GM23338 (cell line): ENCODE results near the gene CDK2. TPM values are rescaled to one million over a fixed set of nuclear protein-coding genes. Genes with fewer than 3 reads are reported as not detected.

Source experiments
- ATAC-seq: fragments of 200-7000 bp; cut with Tn5 transposase; 3 replicates; pipeline ENCODE4 v1.9.1; 2020
- DNase-seq: peaks from one replicate; pipeline ENCODE4 v3.0.0-alpha.2; 2015; ENCODE audit warnings: low spot score
- H2AFZ ChIP-seq: fragments of 200-600 bp; sonication (generic); 2 replicates; pipeline ENCODE4 v1.8.0; 2016; ENCODE audit warnings: antibody characterized with exemption, mild to moderate bottlenecking, moderate library complexity
- H3F3A ChIP-seq: fragments of 200-600 bp; sonication (generic); replicated peaks from 2 replicates; pipeline ENCODE4 v1.8.0; 2017; ENCODE audit warnings: antibody characterized with exemption, mixed run types, low read depth
- H3K27ac ChIP-seq: fragments of 200-600 bp; sonication (generic); 2 replicates; pipeline ENCODE4 v1.6.1; 2016; ENCODE audit warnings: low read depth
- H3K27me3 ChIP-seq: fragments of 200-600 bp; sonication (generic); 2 replicates; pipeline ENCODE4 v1.8.0; 2016; ENCODE audit warnings: mild to moderate bottlenecking, mixed run types, moderate library complexity; ENCODE audit not compliant: insufficient read depth
- H3K36me3 ChIP-seq: fragments of 200-600 bp; sonication (generic); 2 replicates; pipeline ENCODE4 v1.8.0; 2016; ENCODE audit warnings: mild to moderate bottlenecking; ENCODE audit not compliant: insufficient read depth
- H3K4me1 ChIP-seq: fragments of 200-600 bp; sonication (generic); 2 replicates; pipeline ENCODE4 v1.8.0; 2016; ENCODE audit warnings: mild to moderate bottlenecking, moderate library complexity; ENCODE audit not compliant: insufficient read depth
- H3K4me2 ChIP-seq: fragments of 200-600 bp; sonication (generic); 2 replicates; pipeline ENCODE4 v1.7.1; 2017; ENCODE audit warnings: mixed run types
- H3K4me3 ChIP-seq: fragments of 200-600 bp; sonication (generic); 2 replicates; pipeline ENCODE4 v1.6.1; 2016; ENCODE audit warnings: mixed run types
- H3K79me2 ChIP-seq: fragments of 200-600 bp; sonication (generic); replicated peaks from 2 replicates; pipeline ENCODE4 v1.8.0; 2017; ENCODE audit warnings: mild to moderate bottlenecking; ENCODE audit not compliant: insufficient read depth
- H3K9me2 ChIP-seq: fragments of 200-600 bp; sonication (generic); 2 replicates; pipeline ENCODE4 v1.8.0; 2017; ENCODE audit not compliant: insufficient read depth
- H4K20me1 ChIP-seq: fragments of 200-600 bp; sonication (generic); replicated peaks from 2 replicates; pipeline ENCODE4 v1.8.0; 2017; ENCODE audit warnings: mild to moderate bottlenecking; ENCODE audit not compliant: insufficient read depth
- H3K27ac Mint-ChIP-seq: 2 replicates; pipeline ENCODE4 v1.8.0; 2020; ENCODE audit warnings: inconsistent platforms, mild to moderate bottlenecking, moderate library complexity, mixed read lengths
- H3K27me3 Mint-ChIP-seq: 3 replicates; pipeline ENCODE4 v1.8.0; 2022; ENCODE audit warnings: low read depth, mild to moderate bottlenecking, moderate library complexity, mixed read lengths, inconsistent platforms; ENCODE audit not compliant: insufficient read depth, poor library complexity
- H3K36me3 Mint-ChIP-seq: 3 replicates; pipeline ENCODE4 v1.8.0; 2021; ENCODE audit warnings: low read depth, mild to moderate bottlenecking, inconsistent platforms, moderate library complexity, mixed read lengths
- H3K4me1 Mint-ChIP-seq: 3 replicates; pipeline ENCODE4 v1.8.0; 2020; ENCODE audit warnings: mild to moderate bottlenecking, inconsistent platforms, mixed read lengths
- H3K4me3 Mint-ChIP-seq: 3 replicates; pipeline ENCODE4 v1.8.0; 2021; ENCODE audit warnings: moderate library complexity, mild to moderate bottlenecking, inconsistent platforms, mixed read lengths
- H3K9me3 Mint-ChIP-seq: 3 replicates; pipeline ENCODE4 v1.8.0; 2020; ENCODE audit warnings: moderate library complexity, mild to moderate bottlenecking, inconsistent platforms, mixed read lengths
- CREB1 ChIP-seq: fragments of 250-450 bp; sonication (Bioruptor Pico); IDR thresholded peaks from 2 replicates; pipeline ENCODE4 v1.5.0; 2020; ENCODE audit warnings: low read depth, mild to moderate bottlenecking, moderate library complexity
- CTCF ChIP-seq, 2 experiments: fragments of 200-600 bp in 1 of 2; sonication (generic) in 1 of 2; conservative IDR thresholded peaks; 2 replicates each; pipeline versions ENCODE4 v1.5.1 to v1.6.1; 2016 to 2017; ENCODE audit warnings: antibody characterized with exemption in 2 of 2, low read depth in 2 of 2, mild to moderate bottlenecking in 2 of 2, moderate library complexity in 1 of 2
- ETS1 ChIP-seq: IDR thresholded peaks from 2 replicates; pipeline ENCODE4 v1.6.1; 2016; ENCODE audit warnings: antibody characterized with exemption
- EZH2 ChIP-seq: fragments of 200-600 bp; sonication (generic); IDR thresholded peaks from one replicate; pipeline ENCODE4 v1.8.0; 2017; ENCODE audit warnings: antibody characterized with exemption, mild to moderate bottlenecking, low read depth; ENCODE audit not compliant: unreplicated experiment
- EZH2phosphoT487 ChIP-seq: fragments of 200-600 bp; sonication (generic); IDR thresholded peaks from one replicate; pipeline ENCODE4 v1.8.1; 2018; ENCODE audit warnings: antibody characterized with exemption; ENCODE audit not compliant: unreplicated experiment
- JUNB ChIP-seq: IDR thresholded peaks from one replicate; pipeline ENCODE4 v1.6.1; 2016; ENCODE audit warnings: antibody characterized with exemption; ENCODE audit not compliant: unreplicated experiment
- NANOG ChIP-seq: IDR thresholded peaks from 2 replicates; pipeline ENCODE4 v1.6.1; 2016; ENCODE audit warnings: antibody characterized with exemption, borderline replicate concordance
- POLR2AphosphoS5 ChIP-seq: IDR thresholded peaks from 2 replicates; pipeline ENCODE4 v1.6.1; 2016; ENCODE audit warnings: antibody characterized with exemption, low read depth
- REST ChIP-seq: IDR thresholded peaks from one replicate; pipeline ENCODE4 v1.6.1; 2018; ENCODE audit warnings: antibody characterized with exemption; ENCODE audit not compliant: unreplicated experiment
- STAT1 ChIP-seq: IDR thresholded peaks from one replicate; pipeline ENCODE4 v1.6.1; 2016; ENCODE audit warnings: antibody characterized with exemption; ENCODE audit not compliant: unreplicated experiment
- ZNF114 ChIP-seq: fragments of 250-450 bp; sonication (Bioruptor Pico); IDR thresholded peaks from 2 replicates; pipeline ENCODE4 v1.5.0; 2020; ENCODE audit warnings: mild to moderate bottlenecking, moderate library complexity
- ZNF331 ChIP-seq: fragments of 250-450 bp; sonication (Bioruptor Pico); IDR thresholded peaks from 2 replicates; pipeline ENCODE4 v1.5.0; 2020; ENCODE audit warnings: low read depth, mild to moderate bottlenecking, moderate library complexity
- ZNF462 ChIP-seq: fragments of 250-450 bp; sonication (Bioruptor Pico); IDR thresholded peaks from 2 replicates; pipeline ENCODE4 v1.5.0; 2020; ENCODE audit warnings: mild to moderate bottlenecking, moderate library complexity
- polyA plus RNA-seq: library from polyadenylated mRNA; unstranded; fragments of >200 nt; fragmentation: Nextera tagmentation; extraction: Ambion mirVana; gene quantifications from 2 replicates; pipeline ENCODE4 v1.2.1, GENCODE V29; 2016
- total RNA-seq: library from RNA; depleted of rRNA; stranded (reverse); fragments of >200 nt; shearing (Covaris generic); gene quantifications from 2 replicates; pipeline ENCODE4 v1.2.3, GENCODE V29; 2014

Gene CDK2
- total and polyA plus RNA-seq, 2 experiments from 2014 or later: 15.2 to 31.0 TPM

GRCh38 chr12:55925870-55926737, 40.5 kb upstream of the CDK2 start:
- Histone ChIP-seq H3K4me1 (peaks cover 36% of the 10 kb centered on the region), H3K9me2 (no peaks in the 10 kb centered on the region), H4K20me1 (no peaks in the 10 kb centered on the region; the same call in none of the 2 replicates), H3K4me3 (peak overlapping the region; percentile 99), H3K79me2 (peaks cover 56% of the 10 kb centered on the region), H3K36me3 (peaks cover 4% of the 10 kb centered on the region; the same call in 1 of the 2 replicates), H3F3A (peaks cover 18% of the 10 kb centered on the region), H3K4me2 (peak overlapping the region; percentile 85), H3K27ac (peak overlapping the region; percentile 96), H3K27me3 (peaks cover 1% of the 10 kb centered on the region; the same call in 1 of the 2 replicates), H2AFZ (no peak overlapping the region)
- H3K4me1 Mint-ChIP-seq: peaks cover 32% of the 10 kb centered on the region
- H3K36me3 Mint-ChIP-seq: peaks cover 35% of the 10 kb centered on the region
- H3K9me3 Mint-ChIP-seq: no peaks in the 10 kb centered on the region; the same call in 2 of the 3 replicates
- TF ChIP-seq ZNF114 (CRISPR knock-in tag) (no peak), EZH2 (no peak), NANOG (no peak), EZH2phosphoT487 (no peak), ETS1 (no peak), STAT1 (no peak), REST (no peak), CTCF (conservative IDR thresholded peaks at IDR 0.05; ENCODE audit: low read depth in 2 of 2) (no peak), ZNF462 (CRISPR knock-in tag) (no peak), ZNF331 (CRISPR knock-in tag) (no peak), JUNB (no peak), POLR2AphosphoS5 (no peak), CREB1 (no peak)
- DNase-seq: no peak
- H3K27ac Mint-ChIP-seq: peak overlapping the region; percentile 96
- ATAC-seq: no peak
- H3K27me3 Mint-ChIP-seq: peaks cover 8% of the 10 kb centered on the region
- H3K4me3 Mint-ChIP-seq: peak overlapping the region; percentile 98
